HG02938 (cell line): ENCODE measurements around the gene CHSY1.

Source experiments
- ATAC-seq: cut with Tn5 transposase; IDR thresholded peaks from one replicate; pipeline ENCODE4 v1.9.1; 2021; ENCODE audit warnings: mild to moderate bottlenecking, moderate library complexity; ENCODE audit not compliant: unreplicated experiment

CHSY1 gene

DNA sequence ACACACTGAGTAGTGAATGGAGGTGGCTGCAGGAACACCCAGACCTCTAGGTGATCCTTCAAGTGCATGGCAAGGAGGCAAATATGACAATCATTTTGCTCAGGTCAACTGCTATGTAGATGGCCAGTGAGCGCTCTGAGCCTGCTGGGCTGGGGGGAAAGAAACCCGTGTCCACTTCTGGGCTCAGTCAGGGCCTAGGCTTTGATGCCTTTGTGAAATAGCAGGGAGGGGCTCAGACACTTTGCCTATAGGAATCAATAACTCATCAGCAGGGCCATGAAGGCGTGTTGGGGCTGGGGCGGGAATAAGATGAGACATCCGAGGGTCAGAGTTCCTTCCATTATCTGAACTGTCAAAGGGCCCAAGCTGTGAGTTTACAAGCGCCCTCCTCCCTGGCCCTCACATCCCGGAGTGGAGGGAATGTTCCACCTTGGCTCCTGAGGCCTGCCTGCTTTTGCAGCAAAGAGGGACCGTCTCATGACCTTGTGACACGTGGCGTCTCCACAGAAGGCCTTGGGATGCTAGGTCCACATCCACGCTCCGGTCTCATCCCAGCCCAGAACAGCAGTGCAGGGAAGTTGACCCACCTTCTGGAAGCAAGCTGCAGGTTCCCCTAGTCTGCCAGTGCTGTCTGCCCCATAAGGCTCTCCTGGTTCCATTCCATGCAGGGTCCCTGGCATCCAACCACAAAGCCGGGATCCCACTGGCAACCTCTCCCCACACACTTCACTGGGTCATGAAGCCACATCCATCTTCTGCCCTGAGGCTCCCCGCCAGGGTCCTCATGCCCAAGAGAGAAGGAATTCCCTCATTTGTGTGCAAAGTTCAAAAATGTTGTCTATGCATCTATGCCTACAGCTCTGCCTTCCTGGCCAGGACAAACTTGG, 78.4 kb downstream of the CHSY1 start:
- ATAC-seq = no peak

DNA sequence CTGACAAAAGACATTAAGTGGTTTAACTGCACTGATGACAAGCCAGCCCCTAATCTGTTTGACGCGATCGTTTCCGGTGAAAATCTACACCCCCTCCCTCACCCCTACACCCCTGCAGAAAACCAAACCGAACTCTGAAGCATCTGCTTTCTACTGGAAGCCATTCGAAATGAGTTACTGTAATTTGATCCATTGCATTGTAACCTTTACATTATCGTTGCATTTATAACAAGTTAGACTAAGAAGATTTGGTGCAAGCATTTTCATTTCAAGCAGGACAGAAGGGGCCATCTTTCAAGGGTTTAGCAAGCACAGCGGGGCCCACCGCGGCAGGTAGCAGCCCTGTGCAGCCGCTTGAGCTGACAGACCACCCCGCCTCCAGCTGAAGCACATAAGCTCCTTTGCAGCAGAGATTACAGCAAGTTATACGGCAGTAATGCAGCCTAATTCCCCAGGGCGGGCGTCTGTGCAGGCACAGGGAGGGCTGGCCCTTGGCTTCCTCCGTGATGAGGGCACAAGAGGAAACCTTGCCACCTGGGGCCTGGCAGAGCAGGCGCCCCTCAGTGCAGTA, 79.3 kb downstream of the CHSY1 start:
- ATAC-seq = no peak

DNA sequence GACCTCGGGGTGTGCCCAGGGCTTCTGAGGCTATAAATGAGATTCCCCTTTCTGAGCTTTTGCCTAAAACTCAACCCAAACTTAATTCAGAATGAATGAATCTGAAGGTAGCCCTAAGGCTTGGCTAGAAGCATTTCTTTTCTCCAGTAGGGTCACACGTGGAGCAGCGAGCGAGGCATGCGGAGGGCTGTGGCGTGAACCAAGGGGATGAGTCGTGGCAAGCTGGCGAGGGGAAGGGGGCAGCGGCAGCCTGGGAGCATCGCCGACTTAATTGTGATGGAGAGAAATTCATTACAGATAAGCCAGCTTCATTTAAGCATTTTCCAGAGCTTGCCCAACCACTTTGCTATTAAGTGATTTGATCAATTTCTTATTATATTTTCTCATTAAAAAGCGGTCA, 79.9 kb downstream of the CHSY1 start:
- ATAC-seq = no peak

DNA sequence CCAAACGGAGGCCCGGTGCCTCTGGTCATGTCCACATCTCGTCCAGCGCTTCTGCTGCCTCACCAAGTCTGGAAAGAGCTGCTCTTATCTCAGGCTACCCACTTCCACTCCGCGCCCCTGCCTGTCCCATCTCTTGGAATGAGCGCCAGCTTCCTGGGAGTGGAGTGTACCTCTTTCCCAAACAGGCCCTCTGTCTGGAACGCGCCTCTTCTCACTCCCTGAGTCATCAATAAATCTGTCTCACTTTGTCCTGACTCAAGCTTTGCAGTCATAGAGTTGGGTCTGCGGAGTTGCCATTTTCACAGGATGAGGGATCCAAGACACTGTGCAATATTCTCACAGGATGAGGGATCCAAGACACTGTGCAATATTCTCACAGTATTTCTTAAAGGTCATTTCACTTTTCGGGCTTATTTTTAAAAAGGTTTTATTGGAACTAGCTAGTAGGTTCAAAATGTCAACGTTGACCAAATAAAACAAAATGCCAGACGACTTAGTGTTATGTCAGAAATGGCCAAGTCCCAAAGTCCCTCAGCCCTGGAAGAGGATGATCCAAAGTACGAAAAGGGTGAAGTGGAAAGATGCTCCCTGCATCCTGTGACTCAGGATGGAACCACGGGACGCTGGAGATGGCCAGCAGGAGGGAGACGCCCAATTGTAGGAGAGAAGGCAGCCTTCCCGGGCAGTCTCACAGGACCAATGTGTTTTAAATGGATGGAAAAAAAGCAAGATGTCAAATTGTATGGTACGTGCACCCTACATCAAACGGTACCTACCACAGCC, 81.1 kb downstream of the CHSY1 start:
- ATAC-seq = no peak

DNA sequence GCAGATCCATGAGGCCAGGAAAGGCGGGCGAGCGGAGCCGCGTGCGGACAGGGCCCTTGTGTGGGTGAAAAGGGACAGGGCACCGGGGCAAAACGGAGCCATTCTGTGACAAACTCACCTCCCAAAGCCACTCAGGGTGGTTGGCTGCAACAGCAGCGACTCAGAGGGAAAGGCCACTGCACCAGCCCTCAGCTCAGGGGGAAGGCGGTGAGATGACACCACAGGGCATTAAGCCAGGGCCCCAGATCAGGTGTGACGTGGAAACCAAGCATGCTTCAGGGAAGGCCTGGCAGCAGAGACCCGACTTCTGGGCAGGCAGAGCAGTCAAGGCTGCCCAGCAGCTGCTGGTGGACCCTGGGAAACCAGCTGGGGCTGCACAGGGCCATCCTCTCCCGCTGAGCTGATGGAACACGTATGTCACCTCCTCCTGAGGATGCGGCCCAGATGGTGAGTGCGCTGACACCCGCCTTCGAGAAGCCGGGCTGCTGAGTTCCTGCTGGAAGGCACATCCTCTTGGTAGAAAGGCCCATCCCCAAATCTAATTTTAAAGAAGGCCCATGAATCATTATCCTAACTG, 82.3 kb downstream of the CHSY1 start:
- no peak for ATAC-seq

DNA sequence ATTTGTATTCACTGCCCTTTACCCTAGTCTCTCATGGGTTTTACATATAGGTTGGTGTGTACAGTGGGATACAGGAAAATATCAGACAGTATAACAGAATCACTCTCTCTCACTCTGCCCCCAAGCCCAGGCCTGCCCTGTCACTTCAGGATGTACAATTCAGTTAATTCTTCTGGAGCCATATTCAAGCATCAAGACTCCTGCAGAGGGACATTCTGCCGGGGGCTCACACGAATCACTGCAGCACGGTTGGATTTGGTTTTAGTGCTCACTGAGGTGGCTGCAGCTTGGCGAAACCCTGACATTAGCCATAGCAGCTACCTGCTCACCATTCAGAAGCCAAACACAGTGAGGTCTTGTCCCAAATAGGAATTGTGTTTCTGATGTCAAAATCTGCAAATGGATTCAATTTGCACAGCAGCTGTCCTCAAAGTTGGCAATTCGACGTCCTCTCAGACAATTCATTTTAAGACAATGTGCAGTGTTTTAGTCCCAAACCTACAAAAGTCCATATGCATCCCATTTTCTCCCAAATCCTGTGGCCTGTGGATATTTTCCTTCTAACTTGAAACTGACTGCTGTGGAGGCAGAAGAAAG, 82.9 kb downstream of the CHSY1 start:
- no peak for ATAC-seq

DNA sequence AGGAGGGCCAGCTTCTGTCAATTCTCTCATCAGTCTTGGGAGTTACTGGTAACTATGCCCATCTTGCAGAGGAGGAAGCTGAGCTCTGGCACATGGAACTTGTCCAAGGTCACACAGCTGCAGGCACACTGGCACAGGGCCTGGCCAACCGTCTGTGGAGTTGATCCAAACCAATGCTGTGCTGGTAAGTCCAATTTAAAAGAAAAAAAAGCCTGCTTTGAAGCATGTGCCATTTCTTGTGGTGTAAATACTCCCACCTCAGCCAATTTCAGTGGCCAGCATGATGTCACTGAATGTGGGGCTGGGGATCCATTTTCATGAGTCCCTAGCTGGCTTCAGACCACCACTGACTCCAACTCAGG, 83.4 kb downstream of the CHSY1 start:
- no peak for ATAC-seq

DNA sequence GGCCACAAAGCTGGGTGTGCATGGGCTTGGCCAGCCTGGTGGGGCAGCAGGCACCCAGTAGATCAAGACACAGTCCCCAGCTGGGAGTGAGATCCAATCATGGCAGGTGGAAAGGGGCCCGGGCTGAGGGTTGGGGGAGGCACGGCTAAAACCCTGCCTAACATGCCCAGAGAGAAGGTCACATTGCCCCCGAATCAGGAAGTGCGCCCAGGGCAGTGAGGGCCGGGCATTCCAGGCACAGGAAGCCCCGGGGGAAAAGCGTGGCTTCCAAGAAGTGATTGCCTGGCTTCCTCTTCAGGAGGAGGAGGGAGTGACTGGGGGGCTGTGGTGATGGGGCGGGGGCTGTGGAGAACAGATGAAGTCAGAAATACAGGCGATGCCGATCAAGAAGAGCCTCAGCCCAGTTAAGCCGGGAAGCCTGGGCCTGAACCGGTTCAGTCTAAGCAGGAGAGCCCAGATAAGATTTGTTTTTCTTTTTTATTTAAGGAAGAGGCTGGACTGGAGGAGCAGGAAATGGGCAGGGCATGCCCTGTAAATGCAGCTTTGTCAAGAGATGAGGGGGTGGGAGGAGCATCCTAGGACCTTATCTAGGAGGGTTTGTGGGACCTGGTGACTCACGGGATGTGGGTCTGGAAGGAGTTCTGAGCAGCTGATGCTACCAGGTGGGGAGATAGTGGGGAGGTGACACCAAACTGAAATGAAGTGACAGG, 83.9 kb downstream of the CHSY1 start:
- no peak for ATAC-seq

DNA sequence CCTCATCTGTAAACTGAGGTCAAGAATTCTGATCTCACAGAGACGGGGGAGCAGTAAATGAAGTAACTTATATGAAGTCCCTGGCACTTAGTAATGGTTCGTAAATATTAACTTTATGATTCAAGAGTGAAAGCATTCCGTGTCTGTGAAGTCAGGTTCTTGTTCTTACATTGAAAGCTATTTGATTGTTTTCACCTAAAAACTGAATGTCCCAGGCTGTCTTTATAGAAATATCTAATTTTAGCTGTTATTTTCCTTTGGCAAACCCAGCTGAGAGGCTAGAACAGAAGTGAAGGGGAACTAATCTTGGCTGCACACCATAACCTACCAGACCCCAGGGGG, 84.5 kb downstream of the CHSY1 start:
- no peak for ATAC-seq

DNA sequence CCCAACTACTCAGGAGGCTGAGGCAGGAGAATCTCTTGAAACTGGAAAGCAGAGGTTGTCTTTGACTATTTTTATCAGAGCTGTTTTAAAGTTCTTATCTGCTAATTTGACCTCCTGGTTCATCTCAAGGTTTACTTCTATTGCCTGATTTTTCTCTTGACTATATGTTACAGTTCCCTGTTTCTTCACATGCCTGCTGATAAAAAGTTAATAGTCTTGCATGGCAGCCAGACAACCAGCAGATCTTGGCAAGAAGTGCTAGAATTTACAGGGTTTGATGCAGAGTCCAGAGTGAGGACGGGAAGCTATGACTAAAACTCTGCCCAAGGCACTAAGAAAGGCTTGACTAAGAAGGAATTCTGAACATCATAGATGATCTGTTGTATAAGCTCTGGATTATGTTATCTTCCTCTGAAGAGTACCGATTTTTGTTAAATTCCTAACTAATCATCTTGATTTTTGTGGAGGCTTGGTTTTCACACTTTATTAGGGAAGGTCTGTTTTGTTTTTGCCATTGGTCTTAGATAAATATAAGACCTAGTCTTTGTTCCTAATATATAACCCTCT, 85.9 kb downstream of the CHSY1 start:
- no peak for ATAC-seq

DNA sequence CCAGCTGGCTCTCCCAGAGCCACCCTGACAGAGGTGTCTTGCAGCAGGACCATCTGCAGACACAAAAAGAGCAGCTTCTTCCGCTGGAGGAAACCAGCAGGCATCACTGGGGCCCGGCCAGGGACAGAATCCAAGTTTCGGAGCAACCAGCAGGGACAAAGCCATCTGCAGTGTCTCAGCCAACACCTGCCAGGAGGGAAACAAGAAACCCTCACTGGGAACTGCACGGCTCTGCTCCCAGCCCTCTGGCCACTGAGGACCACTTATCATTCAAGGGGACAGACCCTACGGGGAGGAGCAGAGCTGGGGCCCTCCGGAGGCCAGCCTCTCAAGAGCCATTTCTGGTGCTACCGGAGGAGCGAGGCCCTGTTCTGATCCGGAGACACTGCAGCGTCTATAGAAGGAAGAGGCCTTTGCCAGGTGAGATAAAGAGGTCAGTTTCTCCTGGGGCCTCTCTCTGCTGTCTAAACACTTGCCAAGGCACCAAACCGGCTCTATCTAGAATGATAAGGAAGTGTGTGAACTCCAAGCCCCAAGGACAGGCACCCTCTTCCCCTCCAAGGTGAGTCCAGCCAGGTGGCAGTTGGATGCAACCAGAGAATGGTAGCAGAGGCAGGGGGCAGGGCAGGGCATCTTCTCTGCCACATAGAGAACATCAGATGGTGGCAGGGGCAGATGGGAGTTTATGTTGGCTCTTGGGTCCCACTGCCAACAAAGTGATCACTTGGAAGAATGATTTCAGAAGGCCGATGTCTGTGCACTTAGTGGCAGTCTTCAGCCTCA, 89.0 kb downstream of the CHSY1 start:
- no peak for ATAC-seq

DNA sequence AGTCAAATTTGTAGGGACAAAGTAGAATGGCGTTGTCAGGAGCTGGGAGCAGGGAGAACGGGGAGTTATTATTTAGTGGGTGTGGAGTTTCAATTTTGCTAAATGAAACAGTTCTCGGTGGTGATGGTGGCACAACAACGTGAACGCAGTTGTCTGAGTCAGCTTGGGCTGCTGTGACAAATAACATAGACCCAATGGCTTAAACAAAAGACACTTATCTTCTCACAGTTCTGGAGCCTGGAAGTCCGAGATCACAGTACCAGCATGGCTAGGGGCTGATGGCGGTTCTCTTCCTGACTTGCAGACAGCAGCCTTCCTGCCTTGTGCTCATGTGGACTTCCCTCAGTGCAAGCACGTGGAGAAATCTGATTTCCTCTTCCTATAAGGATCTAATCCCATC, 90.2 kb downstream of the CHSY1 start:
- no peak for ATAC-seq

DNA sequence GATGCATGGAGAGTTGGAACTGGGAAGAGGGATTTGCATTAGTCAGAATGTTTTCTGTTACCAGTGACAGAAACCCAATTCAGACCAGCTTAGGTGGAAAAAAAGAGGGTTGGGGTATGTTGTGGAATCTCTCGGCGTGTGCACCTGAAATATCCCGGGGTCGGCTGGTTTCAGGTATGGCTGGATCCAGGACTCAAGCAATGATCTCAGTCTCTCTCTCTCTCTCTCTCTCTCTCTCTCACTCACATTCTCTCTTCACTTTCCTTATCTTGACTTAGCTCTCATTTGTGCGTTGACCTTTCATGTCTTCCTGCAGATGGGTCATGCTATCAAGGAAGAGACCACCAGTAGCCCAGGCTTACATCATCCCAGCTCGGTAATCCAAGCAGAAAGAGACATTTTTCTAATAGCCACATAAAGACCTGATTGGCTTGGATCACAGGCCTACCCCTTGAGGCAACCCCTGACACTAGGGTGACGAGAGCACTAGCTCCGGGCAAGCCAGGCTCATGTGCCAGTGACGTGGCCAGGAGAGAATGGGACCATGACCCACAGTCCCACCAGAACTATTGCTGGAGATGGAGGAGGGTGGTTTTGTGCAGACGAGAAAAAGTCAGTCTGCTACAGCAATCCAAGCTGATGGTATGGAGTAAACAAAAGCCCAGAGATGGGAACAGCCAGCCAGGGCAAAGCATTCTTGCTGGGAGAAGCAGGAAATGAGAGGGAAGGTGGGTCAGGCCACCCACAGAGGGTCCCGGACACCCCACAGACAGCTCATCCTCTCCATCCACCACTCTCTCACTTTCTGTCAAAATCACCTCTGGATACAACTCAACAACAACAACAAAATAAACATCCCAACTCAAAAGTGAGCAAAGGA, 91.7 kb downstream of the CHSY1 start:
- ATAC-seq = no peak

DNA sequence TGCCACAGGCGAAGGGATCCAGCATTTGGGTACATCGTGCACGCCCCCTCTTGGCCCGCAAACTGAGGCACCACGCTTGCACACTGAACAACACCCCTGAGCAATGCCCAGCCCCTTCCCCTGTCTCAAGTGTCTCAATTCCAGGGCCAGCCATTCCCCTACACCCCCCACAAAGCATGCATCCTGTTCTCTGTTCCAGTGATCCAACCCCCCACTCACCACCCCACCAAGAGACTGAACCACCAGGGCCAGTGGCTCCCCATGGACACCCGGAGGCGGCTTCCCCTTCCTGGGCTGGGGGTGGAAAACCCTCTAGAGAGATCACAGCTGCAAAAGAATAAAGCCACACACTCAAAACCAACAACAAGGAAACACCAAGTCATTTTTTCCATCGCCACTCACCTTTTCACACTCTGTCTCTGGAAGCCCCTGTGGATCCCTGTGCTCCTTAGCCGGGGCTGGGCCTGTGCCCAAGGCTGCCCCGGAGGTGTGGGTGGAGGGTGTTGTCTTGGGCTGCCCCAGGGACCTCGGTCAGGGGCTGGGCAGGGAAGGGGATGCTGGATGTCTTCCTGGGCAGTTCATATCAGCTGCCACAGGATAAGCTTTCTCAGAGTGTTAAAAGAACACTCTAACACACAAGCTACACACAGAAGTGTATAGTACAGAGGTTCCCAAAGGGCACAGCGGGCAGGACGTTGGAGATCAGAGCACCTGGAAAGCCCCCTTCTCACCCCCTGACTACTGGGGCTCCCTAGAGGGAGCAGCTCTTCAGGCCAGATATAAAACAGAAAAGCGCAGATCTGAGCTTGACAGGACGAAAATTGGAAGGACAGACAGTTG, 92.5 kb downstream of the CHSY1 start:
- ATAC-seq = no peak

DNA sequence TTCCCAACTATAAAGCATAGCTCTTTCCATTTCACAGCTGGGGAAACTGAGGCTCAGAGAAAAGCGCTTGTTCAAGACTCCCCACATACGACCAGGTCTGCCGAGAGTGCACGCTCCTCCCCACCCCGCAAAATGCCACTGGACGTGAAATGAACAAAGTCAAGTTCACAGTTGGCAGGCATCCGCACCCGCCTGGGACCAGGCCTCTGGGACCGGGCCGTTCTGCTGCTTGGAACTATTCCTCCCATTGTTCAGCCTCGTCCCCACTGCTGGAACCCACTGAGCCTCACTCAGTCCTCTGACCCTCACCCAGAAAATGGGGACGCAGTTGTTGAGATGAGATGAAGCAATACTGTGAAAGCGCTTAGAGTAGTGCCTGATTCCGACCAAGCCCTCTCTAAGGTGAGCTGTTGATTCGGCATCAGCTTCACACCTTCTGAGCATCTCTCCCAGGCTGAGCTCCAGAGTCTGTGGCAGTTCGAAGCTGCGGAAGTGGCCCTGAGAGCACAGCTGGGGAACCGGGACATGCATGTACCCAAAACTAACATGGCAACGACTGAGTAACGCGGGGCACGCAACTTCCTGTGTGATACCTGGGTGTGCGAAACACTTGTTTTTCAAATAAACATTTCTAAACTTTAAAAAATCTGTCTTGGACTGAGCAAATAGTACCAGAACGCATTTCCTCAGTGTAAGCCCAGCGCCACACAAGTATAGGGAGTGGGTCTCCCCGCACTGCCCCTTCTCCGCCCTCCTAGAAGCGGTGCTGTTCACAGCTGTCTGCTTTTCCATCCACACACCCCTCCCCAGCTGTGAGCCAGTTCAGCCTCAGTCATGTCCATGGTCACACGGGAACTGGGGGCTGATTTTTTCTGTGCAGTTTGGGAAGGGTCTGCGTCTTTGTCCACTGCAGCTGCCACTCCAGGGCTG, 93.4 kb downstream of the CHSY1 start:
- no peak for ATAC-seq

DNA sequence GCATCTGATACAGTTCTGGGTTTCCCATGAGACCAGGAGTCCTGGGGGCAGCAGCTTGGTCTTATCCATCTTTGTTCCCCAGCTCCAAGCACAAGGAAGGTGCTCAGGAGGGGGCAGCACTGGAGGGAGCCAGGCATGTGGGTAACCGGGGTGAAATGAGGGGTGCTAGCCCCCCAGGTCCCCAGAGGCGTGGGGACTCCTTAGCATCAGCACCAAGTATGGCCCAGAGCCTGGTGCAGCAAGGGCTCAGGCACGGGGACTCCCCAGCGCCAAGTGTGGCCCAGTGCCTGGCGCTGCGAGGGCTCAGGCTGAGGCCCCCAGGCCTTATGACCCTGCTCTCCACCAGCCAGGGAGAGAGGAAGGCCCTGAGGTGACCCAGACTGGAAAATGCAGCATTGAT, 94.1 kb downstream of the CHSY1 start:
- ATAC-seq = no peak
